22Rv1 (cell line): ENCODE measurements around the gene LRRC4B.

Source experiments
- ZFX ChIP-seq: fragments of 450-650 bp; IDR thresholded peaks from 2 replicates; pipeline ENCODE4 v1.6.1; 2017; ENCODE audit warnings: antibody characterized with exemption, borderline replicate concordance
- TF ChIP-seq, protein P1 (sequence below): fragments of 450-650 bp; IDR thresholded peaks from 2 replicates; pipeline ENCODE4 v1.5.1; 2017; ENCODE audit warnings: mild to moderate bottlenecking

DNA sequence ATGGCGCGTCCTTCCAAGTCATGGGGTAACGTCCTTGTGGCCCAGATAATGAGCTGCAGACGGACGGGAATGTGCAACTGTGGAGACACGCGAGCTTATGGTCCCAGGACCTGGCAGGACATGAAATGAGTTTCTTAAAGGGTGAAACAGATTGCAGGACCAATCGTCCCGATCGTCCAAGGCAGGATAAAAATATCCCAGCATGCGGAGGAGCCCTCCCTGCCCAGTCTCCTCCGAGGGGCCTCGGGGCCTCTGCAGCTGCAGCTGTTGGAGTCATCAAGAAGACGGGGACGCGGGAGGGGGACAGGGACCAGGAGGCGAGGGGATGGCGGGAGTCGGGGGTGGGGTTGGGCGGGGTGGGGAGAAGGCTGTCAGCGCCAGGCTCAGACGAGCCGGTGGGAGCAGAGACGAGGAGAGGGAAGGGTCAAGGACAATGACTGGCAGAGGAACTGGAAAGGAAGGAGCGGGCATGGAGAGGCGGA, 77.2 kb downstream of the LRRC4B start:
- TF ChIP-seq, protein P1, sequence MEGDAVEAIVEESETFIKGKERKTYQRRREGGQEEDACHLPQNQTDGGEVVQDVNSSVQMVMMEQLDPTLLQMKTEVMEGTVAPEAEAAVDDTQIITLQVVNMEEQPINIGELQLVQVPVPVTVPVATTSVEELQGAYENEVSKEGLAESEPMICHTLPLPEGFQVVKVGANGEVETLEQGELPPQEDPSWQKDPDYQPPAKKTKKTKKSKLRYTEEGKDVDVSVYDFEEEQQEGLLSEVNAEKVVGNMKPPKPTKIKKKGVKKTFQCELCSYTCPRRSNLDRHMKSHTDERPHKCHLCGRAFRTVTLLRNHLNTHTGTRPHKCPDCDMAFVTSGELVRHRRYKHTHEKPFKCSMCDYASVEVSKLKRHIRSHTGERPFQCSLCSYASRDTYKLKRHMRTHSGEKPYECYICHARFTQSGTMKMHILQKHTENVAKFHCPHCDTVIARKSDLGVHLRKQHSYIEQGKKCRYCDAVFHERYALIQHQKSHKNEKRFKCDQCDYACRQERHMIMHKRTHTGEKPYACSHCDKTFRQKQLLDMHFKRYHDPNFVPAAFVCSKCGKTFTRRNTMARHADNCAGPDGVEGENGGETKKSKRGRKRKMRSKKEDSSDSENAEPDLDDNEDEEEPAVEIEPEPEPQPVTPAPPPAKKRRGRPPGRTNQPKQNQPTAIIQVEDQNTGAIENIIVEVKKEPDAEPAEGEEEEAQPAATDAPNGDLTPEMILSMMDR = no peak
- no peak for TF ChIP-seq ZFX
